Esophagus squamous epithelium (tissue), 4 donors: ENCODE measurements around the gene CCDC171.

ENCODE experiments used
- POLR2A ChIP-seq, 4 donors: fragments of 450-650 bp; IDR thresholded peaks; one replicate each; pipeline ENCODE4 v1.6.1; 2017; ENCODE audit warnings: antibody characterized with exemption in 4 of 4, mild to moderate bottlenecking in 4 of 4, moderate library complexity in 3 of 4
- TF ChIP-seq, protein P1 (sequence below), 6 experiments: fragments of 450-650 bp in 4 of 6; fragments of 200-600 bp in 2 of 6; sonication (generic) in 2 of 6; IDR thresholded peaks; one replicate each; pipeline ENCODE4 v1.5.1; 2016 to 2019; ENCODE audit warnings: antibody characterized with exemption in 6 of 6, mild to moderate bottlenecking in 4 of 6, moderate library complexity in 4 of 6

DNA sequence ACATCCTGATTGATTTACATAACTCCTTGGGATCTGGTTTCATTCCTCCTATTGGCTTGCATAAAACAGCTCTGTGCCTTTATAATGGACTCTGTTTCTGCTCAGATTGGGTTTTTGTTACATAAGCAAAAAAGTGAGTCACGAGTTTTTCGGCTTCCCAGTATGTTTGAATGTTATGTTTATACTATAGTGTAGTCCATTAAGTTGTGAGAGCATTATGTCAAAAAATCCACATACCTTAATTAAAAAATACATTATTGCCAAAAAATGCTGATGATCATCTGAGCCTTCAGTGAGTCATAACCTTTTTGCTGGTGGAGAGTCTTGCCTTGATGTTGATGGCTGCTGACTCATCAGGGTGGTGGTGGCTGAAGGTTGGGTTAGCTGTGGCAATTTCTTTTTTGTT is 144.6 kb downstream of the CCDC171 start:
- TF ChIP-seq, protein P1, sequence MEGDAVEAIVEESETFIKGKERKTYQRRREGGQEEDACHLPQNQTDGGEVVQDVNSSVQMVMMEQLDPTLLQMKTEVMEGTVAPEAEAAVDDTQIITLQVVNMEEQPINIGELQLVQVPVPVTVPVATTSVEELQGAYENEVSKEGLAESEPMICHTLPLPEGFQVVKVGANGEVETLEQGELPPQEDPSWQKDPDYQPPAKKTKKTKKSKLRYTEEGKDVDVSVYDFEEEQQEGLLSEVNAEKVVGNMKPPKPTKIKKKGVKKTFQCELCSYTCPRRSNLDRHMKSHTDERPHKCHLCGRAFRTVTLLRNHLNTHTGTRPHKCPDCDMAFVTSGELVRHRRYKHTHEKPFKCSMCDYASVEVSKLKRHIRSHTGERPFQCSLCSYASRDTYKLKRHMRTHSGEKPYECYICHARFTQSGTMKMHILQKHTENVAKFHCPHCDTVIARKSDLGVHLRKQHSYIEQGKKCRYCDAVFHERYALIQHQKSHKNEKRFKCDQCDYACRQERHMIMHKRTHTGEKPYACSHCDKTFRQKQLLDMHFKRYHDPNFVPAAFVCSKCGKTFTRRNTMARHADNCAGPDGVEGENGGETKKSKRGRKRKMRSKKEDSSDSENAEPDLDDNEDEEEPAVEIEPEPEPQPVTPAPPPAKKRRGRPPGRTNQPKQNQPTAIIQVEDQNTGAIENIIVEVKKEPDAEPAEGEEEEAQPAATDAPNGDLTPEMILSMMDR (IDR thresholded peaks at IDR 0.05) = no peak
- no peak for TF ChIP-seq POLR2A (IDR thresholded peaks at IDR 0.05)
